HG02973 (cell line): ENCODE data around the gene GAS5.
A peak's percentile ranks its signal among the peaks of the same experiment; 100 is the strongest.
"Not testable (repeated sequence)": the region's sequence is repeated elsewhere in the genome, so short reads cannot be mapped to it uniquely, and the experiment has no call there.

Experiments
- ATAC-seq: cut with Tn5 transposase; IDR thresholded peaks from one replicate; pipeline ENCODE4 v1.9.1; 2021; ENCODE audit warnings: moderate library complexity; ENCODE audit not compliant: unreplicated experiment

Gene GAS5

DNA sequence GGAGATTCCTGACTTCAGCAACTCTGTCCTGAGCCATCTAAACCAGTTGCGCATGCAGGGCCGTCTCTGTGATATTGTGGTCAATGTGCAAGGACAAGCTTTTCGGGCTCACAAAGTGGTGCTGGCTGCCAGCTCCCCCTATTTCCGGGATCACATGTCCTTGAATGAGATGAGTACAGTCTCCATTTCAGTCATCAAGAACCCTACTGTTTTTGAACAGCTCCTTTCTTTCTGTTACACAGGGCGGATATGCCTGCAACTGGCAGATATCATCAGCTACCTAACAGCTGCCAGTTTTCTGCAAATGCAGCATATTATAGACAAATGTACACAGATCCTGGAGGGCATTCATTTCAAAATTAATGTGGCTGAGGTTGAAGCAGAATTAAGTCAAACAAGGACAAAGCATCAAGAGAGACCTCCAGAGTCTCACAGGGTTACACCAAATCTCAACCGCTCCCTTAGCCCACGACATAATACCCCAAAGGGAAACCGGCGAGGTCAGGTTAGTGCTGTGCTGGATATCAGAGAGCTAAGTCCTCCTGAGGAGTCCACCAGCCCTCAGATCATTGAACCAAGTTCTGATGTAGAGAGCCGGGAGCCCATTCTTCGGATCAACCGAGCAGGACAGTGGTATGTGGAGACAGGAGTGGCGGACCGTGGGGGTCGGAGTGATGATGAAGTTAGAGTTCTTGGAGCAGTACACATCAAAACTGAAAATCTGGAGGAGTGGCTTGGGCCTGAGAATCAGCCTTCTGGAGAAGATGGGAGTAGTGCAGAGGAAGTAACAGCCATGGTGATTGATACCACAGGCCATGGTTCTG is 2.7 kb upstream of the GAS5 start:
- ATAC-seq = no peak

DNA sequence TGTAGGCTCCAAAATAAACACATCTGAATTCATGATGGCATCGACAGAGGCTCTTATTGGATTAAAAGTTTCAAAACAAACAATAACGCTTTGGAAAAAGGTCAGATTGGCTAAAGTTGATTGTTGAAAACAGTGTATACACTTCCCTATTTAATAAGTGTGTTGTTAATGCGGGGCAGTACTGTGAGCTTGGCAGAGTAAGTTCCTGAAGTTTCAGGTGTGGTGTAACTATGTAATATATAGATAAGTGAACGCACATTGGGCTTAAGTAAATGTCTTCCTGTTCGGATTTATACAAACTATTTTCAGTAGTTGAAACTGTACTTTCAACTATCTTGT is 1.2 kb upstream of the GAS5 start:
- ATAC-seq = no peak

DNA sequence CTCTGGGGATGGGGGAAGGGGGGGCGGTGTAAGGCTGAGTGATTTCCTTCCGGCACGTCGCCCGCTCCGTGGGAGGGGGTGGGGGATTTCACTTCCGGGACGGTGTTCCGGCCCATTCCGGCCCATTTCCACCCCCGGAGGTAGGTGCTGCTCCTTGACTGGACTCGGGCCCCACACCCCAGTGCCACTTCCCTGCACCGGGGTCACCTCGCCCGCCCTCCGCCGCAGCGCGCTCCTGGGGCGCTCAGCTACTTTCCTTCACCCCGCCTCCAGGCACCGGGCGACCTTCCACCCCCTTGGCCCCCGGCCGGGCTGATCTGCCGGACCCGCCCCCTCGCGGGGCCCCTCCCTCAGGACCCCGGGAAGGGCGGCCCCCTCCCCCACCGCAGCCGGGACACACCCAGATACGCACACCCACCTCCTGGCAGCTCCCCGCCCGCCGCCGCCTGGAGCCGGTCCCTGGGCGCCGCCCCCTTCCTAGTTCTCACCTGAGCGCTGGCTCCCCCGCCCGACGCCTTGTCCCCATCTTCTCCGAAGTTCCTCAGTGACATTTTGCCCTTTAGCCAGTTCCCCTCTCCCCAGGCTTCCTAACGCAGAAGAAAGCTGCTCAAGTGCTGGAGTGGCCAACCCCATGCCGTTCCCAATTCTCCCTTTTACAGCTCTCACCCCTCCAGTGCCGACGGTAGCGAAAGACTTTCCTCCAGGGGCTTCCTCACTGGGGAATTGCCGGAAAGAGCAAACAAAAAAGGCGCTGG is 654 bp upstream of the GAS5 start, which contains the start of gene ZBTB37:
Gene ZBTB37 (plus strand): TSS at position 115 of the 755 bp plus-strand sequence. CDS start 1,846 bp downstream, outside the sequence.
- peak; percentile 55 for ATAC-seq

DNA sequence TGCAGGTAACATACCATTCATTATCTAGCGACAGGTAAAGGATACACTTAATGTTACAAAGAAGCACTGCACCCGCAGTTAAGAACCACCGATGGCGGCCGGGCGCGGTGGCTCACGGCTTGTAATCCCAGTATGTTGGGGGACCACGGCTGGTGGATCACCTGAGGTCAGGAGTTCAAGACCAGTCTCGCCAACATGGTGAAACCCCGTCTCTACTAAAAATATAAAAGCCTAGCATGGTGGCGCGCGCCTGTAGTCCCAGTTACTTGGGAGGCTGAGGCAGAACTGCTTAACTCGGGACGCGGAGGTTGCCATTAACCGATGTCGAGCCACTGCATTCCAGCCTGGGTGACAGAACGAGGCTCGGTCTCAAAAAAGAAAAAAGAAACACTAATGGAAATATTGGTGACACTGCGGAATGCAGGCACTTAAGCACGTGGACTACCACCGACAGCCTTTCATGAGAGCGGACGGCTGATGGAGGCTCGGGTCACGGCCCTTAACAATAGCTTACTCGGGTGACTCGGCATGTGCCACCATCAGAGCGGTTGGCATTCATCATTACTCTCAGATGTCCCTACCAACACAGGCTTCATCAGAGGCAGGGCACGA is 542 bp downstream of the GAS5 start:
- no peak for ATAC-seq

DNA sequence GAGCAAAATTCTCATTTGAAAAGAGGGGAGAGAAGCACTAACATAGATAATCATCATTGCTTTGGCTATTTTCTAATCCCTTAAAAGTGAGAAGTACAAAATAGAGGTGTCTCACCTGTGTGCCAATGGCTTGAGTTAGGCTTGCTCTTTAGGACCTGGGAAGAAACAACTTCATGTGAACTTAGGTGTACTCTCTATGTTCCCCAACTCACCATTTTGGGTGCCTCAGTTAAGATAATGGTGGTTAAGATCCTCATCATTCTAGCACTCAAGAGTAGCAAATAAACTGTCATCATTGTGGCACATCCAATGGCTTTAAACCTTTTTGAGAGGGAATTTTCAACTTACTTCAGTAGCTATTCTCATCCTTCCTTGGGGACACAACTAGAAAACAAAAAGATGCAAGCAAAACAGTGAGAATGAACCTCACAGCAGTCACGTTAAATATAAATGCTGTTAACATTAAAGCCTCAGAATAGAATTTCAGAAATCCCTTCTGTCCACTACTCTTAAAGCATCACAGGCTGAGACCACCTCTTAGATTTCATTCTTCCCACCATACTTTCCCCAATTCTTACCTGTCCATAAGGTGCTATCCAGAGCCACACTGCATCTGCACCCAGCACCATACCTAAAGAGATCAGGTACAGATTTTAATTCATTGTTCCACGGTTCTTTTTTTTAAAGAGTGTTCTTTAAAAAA is 1.2 kb downstream of the GAS5 start:
- no peak for ATAC-seq

DNA sequence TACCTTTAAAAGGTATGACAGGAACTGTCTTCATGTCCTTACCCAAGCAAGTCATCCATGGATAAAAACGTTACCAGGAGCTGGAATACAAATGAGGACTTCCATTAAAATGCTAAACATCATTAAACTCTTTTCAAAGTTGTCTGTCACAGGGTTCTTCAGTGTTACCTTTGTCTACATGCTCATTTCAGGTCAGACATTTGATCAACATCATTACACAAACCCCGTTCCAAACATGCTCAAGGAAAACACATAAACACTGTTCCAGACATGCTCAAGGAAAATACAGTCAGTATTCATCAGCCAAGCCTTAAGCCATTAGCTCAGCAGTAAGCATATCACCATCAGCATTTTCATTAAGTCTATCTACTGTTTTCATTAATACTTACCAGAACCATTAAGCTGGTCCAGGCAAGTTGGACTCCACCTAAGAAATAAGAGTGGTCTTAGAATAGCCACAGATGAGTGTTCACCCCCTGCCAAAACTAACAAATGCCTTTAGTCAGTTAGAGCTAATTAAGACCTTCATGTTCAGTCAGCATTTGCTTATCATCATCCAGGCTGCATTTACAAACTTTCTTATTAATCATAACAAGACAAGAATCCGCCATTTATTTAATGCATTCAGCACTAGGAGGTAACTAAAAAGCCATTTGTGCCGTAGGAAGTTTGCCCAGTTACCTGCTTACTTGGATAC is 2.2 kb downstream of the GAS5 start:
- ATAC-seq = no peak

DNA sequence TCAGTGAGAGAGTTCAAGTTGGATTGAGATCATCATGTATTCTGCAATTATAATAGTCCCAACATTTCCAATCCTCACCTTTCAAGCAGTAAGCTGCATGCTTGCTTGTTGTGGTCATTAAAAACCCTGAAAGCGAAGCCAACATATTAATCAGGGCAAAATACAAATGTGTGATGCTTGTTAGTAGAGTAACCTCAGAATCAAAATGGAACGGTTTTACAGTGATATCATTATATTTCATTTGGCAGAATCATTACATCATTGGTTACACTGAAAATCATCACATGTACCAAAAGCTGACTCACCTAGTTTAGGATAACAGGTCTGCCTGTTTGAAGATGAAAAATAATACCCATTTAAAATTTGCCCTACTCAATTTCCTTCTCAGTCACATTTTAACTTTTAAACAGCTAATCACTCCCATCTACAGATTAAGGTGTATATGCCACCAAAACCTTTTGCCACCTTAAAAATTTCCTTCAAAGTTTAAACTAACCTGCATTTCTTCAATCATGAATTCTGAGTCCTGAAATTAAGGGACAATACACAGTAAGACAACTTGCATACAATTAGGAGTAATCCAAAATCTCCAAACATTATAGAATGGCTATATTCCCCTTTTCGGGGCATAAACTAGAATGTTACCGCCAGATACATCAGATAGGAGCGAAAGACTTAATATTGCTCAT is 3.5 kb downstream of the GAS5 start:
- ATAC-seq = no peak

DNA sequence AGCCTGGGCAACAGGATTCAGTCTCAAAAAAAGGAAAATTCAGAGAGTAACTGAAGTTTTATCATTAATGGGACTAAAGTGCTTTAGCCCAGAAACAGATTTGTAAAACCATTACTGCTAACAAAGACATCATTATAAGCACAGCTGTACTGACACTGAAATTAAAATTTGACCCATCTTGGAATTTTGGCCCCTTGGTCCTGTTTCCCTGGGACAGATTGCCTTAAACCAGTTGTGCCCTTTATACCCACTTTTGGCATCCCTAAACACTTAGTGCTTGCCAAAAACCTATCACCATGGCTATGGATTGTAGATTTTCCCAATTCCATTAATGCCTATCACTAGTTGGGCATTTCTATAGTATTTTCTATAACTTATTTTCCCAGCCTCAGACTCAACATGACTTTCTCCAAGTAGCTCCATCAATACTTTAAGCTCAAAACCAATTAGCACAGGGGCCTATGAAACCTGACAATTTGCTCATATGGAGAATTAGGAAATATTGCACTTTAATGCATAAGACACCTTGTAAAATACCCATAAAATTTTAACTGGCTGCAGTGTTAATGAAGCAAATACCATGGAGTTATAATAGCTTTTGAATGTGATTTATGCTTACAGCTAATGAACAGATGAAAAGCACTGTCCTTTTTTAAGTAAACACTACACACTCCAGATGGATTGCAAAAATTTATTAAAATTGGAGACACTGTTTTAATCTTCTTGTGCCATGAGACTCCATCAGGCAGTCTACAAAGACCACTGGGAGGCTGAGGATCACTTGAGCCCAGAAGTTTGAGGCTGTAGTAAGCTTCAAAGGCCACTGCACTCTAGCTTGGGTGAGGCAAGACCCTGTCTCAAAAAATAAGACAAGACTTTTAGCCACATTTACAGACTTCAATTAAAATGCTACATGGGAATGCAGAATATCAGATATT is 4.3 kb downstream of the GAS5 start:
- ATAC-seq = no peak

DNA sequence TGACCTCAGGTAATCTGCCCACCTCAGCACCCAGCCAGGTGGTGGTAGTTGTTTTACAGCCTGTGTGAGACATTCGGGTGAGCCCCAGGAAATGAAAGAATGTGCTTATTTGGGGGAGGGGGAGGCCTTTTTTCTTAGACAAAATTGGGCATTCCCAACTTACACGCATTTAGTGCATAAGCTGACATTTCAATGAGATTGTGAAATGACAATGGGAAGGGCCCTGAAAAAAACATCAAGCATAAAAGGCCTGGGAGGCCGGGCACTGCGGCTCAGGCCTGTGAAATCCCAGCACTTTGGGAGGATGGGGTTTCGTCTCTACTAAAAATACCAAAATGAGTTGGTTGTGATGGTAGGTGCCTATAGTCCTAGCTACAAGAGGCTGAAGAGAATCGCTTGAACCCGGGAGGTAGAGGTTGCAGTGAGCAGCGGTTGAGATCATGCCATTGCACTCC is 5.0 kb downstream of the GAS5 start:
- no peak for ATAC-seq

DNA sequence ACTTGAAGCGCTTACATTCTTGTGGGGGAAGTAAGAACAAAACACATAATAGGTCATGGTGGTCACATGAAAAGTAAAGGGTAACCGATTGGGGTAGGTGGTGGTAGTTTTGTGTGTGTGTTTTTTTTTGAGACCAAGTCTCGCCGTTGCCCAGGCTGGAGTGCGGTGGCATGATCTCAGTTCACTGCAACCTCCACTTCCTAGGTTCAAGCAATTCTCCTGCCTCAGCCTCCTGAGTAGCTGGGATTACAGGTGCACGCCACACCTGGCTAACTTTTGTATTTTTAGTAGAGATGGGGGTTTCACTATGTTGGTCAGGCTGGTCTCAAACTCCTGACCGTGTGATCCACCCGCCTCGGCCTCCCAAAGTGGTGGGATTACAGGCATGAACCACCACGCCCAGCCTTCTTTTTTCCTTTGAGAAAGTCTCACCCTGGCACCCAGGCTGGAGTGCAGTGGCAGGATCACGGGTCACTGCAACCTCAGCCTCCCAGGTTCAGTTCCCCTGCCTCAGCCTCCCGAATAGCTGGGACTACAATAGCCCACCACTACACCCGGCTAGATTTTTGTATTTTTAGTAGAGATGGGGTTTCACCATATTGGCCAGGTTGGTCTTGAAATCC is 5.5 kb downstream of the GAS5 start:
- not testable (repeated sequence) for ATAC-seq

DNA sequence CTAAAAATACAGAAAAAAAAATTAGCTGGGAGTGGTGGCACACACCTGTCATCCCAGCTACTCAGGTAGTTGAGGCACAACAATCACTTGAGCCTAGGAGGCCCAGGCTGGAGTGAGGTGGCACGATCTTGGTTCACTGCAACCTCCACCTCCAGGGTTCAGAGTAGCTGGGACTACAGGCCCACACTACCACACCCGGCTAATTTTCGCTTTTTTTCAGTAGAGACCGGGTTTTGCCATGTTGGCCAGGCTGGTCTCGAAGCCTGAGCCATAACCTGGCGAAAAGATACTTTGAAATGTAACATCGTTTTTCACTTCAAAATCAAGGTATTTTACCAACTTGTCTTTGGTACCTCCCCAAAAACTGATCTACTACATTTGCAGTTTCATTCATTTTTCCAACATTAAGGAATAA is 6.1 kb downstream of the GAS5 start:
- ATAC-seq = no peak

DNA sequence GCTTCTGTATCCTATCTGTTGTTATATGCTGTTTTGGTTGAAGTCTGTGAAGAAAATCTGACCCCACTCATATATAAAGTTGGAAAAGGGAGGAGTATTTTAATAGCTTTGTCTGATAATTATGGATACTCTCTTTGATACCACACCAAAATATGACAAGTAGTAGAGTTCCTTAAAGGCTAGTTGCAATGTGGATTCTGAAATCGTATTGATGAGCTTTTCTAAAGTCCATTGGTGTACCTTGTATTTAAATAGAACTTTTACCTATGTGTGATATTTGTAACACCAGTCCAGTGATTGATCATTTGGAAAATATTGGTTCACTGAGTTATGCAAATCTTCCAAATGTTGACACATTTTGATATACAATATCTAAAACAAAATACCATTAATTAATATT is 7.7 kb downstream of the GAS5 start:
- ATAC-seq = no peak

DNA sequence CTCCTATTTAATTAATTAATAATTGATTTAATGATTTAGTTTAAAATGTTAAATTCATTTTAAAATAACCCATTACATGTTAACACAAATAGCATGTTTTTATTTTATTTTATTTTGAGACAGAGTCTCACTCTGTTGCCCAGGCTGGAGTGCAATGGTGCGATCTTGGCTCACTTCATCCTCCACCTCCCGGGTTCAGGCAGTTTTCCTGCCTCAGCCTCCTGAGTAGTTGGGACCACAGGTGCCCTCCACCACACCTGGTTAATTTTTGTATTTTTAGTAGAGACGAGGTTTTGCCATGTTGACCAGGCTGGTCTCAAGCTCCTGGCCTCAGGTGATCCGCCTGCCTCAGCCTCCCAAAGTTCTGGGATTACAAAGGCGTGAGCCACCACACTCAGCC is 8.2 kb downstream of the GAS5 start:
- ATAC-seq = not testable (repeated sequence)

DNA sequence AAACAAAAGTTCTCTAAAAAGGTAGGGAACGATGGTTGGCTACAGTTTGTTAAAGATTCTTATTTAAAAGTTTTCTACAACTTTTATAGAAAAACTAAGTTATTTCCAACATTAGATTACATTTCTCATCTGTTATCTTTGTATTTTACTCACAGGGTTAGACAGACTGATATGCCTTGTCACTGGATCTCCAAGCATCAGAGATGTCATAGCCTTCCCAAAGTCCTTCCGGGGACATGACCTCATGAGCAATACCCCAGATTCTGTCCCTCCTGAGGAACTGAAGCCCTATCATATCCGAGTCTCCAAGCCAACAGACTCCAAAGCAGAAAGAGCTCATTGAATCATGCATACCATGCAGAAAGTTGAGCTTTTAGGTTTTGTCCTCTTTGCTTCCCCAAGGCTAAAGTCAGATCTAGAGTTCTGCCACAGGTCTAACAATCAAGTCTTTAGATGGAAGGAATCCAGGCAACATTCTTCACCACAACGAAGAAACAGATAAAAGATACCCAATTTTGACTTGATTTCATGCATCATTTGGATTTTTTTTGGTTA is 10.3 kb downstream of the GAS5 start:
- ATAC-seq = no peak

DNA sequence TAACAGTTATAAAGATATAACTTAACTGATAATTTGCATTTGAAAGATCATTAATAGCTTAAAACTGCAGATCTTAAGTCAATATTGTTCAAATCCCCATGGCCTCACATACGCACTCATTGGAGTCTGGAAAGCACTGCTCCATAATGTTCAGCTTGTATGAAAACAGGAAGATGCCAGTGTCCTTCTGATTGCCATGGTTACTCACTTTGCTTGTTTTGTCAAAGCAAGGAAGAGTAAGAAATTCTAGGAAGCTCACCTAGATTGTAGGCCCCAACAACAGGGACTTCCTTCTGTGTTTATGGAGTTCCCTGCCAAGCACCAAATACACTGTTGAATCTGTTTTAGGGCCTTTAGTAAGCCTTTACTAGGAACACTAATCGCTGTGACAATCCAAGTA is 10.9 kb downstream of the GAS5 start:
- ATAC-seq = no peak

DNA sequence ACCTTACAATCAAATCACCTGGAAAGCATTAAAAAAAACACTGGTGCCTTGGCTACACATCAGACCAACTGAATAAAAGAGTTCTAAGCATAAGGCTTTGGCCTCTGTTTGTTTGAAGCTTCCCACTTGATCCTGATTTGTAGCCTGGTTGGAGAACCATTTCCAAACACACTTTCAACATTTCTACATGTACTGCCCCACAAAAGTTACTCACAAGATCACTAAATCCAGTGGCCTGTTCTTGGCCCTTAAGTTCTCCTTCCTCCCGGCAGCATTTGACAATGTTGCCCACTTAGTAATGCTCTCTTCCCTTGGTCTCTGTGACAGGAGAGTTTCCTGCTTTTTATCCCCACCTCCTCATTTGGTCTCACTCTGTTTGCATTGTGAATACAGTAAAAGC is 11.8 kb downstream of the GAS5 start:
- no peak for ATAC-seq

DNA sequence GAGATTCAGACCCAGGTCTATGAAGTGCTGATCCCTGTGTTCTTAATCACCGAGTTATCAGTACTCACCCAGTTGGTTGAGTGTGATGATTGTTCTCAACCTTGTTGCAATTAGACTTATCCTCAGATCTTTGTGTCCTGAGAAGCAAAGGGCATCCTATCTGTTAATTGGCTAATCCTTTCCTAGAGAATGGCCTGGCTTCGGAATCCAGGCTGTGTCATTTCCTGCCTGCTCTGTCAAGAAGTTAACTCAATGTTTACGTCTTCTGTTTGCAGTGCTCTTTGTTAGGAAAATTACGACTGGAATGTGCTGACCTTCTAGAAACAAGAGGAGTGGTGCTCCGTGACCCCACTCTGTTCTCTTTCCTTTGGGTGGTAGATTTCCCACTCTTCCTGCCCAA is 14.7 kb downstream of the GAS5 start:
- no peak for ATAC-seq

DNA sequence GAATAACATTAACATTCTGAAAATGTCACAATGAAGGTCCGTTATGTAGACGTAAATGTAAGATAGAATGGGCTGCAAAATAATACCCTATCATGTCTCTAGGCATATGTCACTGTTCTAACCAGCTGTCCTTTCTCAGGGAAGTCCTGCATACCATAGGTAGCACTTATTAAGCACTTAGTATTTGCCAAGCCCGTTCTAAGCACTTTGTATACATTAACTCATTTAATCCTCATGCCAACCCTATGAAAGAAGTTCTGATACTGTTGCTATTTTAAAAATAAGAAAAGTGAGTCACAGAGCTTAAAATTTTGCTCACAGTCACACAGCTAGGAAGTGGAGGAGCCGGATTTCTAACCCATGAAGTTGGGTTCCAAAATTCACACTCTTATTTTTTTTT is 15.7 kb downstream of the GAS5 start:
- no peak for ATAC-seq
